ENCODE results near the gene COA5.

DNA sequence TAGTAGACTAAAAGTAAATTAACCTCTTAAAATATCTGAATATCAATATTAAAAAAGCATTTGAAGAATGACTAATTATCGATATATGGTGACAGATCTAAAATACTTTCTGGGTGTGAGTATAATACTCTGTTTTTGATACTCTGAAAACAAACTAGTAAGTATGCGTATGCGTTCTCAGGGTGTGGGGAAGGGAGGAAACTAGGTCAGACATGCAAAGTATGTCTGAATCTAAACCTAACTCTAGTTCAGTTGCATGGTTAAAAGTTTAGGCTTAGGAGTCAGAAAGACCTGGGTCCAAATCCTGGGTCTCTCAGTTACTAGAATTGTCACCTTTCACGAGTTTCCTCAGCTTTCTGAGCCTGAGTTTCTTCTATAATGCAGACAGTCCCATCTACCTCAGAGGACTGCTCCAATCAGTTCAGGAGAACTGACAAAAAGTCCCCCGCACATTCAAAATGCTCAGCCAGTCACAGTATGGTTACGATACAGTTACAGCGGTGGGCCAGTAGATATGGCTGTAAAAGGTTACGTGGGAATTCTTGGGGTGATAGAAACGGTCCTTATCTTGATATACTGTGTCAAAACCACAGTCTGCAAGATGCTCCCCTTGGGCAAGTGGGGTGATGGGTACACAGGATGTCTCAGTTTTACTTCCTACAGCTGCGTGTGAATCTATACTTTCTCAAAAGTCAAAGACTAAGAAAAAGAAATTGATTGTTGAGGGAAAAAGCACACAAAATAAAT lies 29.3 kb upstream of the COA5 start:
- TF ChIP-seq POLR2A (IDR thresholded peaks at IDR 0.05; ENCODE audit: low read length) (no peak), GATA1 (IDR thresholded peaks at IDR 0.05; ENCODE audit: low read depth, low read length) (no peak)
